Fibroblast of lung (primary cell): Measurements from ENCODE around the gene GARIN5A.

Experiments
- EZH2 ChIP-seq: IDR thresholded peaks from 2 replicates; pipeline ENCODE4 v1.5.1; 2012; ENCODE audit warnings: low read length, control low read depth, mild to moderate bottlenecking; ENCODE audit errors: missing control alignments
- TF ChIP-seq, protein P1 (sequence below), 2 donors: IDR thresholded peaks in 1 of 2; conservative IDR thresholded peaks in 1 of 2; 1 replicate in 1 of 2; 2 replicates in 1 of 2; pipeline ENCODE4 v1.5.1; 2011 to 2012; ENCODE audit warnings: low read length in 2 of 2, control low read depth in 1 of 2, inconsistent platforms in 1 of 2, low read depth in 1 of 2, mild to moderate bottlenecking in 1 of 2

DNA sequence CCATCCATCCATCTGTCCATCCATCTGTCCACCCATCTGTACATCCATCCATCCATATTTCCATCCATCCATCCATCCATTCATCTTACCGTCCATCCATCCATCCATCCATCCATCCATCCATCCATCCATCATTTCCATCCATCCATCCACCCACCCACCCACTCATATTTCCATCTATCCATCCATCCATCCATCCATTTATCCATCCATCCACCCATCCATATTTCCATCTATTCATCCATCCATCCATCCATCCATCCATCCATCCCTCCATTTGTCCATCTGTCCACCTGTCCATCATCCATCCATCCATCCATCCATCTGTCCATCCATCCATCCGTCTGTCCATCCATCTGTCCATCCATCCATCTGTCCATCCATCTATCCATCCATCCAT, 20.7 kb downstream of the GARIN5A start:
- TF ChIP-seq, protein P1, sequence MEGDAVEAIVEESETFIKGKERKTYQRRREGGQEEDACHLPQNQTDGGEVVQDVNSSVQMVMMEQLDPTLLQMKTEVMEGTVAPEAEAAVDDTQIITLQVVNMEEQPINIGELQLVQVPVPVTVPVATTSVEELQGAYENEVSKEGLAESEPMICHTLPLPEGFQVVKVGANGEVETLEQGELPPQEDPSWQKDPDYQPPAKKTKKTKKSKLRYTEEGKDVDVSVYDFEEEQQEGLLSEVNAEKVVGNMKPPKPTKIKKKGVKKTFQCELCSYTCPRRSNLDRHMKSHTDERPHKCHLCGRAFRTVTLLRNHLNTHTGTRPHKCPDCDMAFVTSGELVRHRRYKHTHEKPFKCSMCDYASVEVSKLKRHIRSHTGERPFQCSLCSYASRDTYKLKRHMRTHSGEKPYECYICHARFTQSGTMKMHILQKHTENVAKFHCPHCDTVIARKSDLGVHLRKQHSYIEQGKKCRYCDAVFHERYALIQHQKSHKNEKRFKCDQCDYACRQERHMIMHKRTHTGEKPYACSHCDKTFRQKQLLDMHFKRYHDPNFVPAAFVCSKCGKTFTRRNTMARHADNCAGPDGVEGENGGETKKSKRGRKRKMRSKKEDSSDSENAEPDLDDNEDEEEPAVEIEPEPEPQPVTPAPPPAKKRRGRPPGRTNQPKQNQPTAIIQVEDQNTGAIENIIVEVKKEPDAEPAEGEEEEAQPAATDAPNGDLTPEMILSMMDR (conservative IDR thresholded peaks at IDR 0.05 in 1 of 2, IDR thresholded peaks at IDR 0.05 in 1 of 2; ENCODE audit: low read depth in 1 of 2, low read length in 2 of 2), result no peak
- no peak for TF ChIP-seq EZH2
